Measurements from ENCODE around the gene CYP2D6. TPM values are rescaled to one million over a fixed set of nuclear protein-coding genes. Genes with fewer than 3 reads are reported as not detected.

The CYP2D6 gene
- total RNA-seq, 1 donor = not detected

DNA sequence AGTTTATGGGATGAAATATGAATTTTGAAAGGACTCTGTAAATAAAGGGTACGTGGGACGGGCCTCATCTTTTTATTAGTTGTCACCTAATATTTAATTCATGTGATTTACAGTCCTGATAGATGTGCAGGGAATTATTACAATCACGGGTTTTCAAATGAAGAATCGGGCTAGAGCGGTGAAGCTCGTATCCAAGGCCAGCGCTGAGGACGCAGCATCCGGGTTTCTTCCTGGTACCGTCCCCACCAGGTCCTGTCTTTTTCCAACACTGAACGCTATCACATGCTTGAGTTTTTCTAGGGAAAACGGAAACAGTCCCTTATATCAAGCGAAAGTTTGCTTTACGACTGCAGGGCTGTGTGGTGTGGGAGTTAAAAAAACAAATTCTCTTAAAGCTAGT is 50.3 kb downstream of the CYP2D6 start:
- DNase-seq (ENCODE audit: low read depth) = peak; percentile 60
- TF ChIP-seq, protein P1, sequence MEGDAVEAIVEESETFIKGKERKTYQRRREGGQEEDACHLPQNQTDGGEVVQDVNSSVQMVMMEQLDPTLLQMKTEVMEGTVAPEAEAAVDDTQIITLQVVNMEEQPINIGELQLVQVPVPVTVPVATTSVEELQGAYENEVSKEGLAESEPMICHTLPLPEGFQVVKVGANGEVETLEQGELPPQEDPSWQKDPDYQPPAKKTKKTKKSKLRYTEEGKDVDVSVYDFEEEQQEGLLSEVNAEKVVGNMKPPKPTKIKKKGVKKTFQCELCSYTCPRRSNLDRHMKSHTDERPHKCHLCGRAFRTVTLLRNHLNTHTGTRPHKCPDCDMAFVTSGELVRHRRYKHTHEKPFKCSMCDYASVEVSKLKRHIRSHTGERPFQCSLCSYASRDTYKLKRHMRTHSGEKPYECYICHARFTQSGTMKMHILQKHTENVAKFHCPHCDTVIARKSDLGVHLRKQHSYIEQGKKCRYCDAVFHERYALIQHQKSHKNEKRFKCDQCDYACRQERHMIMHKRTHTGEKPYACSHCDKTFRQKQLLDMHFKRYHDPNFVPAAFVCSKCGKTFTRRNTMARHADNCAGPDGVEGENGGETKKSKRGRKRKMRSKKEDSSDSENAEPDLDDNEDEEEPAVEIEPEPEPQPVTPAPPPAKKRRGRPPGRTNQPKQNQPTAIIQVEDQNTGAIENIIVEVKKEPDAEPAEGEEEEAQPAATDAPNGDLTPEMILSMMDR (IDR thresholded peaks at IDR 0.05; ENCODE audit: insufficient read depth, low read length) = no peak

DNA sequence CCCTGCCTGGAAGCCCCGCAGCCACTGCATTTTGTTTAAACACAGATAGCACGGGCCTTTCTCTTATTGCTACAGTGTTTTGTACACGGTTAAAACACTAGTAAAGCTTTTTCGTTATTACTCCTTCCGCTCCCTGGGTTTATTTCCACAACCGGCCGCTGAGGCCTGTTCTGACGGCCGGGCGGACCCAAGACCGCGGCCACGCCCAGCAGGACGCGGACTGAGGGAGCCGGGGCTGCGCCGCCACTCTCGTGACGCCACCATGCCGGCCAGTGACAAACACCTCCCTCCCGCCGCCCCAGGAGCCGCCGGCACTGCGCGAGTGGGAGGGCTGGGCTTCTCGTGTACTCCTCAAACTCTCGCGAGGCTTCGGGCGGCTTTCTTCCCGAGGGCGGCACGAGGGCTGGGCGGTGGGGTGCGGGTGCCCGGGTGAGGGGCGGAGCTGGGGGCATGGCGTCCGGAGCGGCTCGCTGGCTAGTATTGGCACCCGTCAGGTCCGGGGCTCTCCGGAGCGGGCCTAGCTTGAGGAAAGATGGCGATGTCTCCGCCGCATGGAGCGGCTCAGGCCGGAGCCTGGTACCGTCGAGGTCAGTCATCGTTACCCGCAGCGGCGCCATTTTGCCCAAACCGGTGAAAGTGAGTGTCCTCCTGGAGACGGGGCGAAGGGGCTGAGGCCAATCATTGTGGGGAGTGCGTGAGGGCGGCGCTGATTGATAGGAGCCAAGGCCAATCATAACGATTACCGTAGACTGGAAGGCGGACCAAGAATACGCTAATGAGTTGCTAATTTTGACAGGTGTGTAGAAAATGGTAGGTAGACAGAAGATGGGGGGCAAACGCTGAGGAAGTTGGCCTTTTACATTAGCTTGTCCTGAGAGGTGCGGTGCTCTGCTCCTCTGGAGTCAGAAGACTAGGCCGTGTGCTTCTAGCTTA is 51.0 kb downstream of the CYP2D6 start, which contains the start of gene SMDT1:
Gene SMDT1 (plus strand): TSS at position 382 of the 933 bp plus-strand sequence. CDS start 69 bp downstream, at position 451.
- DNase-seq (ENCODE audit: low read depth) = peak; percentile 99
- TF ChIP-seq, protein P1 (IDR thresholded peaks at IDR 0.05; ENCODE audit: insufficient read depth, low read length) = no peak
- H3K4me3 ChIP-seq (ENCODE audit: low read depth, low read length) = peak within 1 kb of the TSS; percentile 93

More for the DNA sequence above, 50.3 kb downstream of the CYP2D6 start:
- H3K4me3 ChIP-seq (ENCODE audit: low read depth, low read length) = peak overlapping the region; percentile 93

DNA sequence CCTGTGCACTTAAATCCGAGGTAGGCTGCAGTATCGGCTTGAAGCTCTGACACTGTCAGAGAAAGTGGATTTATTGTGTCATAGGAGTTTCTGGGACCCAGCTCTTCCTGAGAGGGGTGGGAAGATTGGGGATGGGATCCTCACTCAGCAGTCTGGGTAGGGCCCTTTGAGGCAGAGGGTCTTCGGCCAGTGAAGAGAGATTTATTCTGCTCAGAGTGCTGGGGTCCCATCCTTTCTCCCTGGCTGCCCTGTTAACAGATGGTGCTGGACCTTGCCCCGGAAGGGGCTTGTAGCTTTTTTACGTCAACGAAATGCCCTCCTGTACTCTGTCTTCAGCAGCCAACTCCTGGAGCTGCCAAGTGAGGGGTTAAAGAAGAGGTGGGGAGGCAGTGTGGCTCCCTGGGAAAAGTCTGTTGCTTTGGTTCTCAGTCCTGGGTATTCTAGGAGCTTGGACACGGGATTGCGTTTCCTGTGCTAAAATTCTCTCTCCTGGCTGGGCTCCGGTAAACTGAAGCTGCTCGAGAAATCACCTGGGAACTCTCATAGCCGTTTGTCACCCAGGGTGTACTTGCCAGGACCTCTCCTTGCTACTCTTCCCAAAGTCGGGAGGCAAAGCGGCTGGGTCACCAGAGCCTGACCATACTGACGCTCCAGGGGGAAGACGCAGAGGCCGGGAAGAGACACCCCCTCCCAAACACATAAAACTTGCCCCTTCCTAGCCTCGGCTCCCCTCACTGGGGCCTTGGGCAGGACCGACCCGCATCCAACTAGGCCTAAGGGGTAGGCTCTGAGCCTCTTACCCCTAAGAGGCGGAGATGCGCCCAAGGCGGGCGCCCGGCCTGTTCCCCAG is 51.9 kb downstream of the CYP2D6 start:
- TF ChIP-seq, protein P1 (IDR thresholded peaks at IDR 0.05; ENCODE audit: insufficient read depth, low read length) = no peak
- DNase-seq (ENCODE audit: low read depth) = peak; percentile 45
- peak overlapping the region; percentile 59 for H3K4me3 ChIP-seq (ENCODE audit: low read depth, low read length)

DNA sequence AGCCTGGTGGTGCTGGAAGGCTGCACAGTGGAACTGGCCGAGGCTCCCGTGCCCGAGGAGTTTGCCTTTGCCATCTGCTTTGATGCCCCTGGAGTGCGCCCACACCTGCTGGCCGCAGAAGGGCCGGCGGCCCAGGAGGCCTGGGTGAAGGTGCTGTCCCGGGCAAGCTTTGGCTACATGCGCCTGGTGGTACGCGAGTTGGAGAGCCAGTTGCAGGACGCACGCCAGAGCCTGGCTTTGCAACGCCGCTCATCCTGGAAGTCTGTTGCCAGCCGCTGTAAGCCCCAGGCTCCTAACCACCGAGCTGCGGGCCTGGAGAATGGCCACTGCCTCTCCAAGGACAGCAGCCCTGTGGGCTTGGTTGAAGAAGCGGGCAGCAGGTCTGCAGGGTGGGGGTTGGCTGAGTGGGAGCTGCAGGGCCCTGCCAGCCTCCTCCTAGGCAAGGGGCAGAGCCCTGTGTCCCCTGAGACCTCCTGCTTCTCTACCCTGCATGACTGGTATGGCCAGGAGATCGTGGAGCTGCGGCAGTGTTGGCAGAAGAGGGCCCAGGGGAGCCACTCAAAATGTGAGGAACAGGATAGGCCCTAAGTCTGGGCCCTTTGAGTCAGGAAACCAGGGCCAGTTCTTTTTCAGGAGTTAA is 53.0 kb downstream of the CYP2D6 start:
- H3K4me3 ChIP-seq (ENCODE audit: low read depth, low read length) = no peak overlapping the region
- TF ChIP-seq, protein P1 (IDR thresholded peaks at IDR 0.05; ENCODE audit: insufficient read depth, low read length) = no peak
- DNase-seq (ENCODE audit: low read depth) = no peak

DNA sequence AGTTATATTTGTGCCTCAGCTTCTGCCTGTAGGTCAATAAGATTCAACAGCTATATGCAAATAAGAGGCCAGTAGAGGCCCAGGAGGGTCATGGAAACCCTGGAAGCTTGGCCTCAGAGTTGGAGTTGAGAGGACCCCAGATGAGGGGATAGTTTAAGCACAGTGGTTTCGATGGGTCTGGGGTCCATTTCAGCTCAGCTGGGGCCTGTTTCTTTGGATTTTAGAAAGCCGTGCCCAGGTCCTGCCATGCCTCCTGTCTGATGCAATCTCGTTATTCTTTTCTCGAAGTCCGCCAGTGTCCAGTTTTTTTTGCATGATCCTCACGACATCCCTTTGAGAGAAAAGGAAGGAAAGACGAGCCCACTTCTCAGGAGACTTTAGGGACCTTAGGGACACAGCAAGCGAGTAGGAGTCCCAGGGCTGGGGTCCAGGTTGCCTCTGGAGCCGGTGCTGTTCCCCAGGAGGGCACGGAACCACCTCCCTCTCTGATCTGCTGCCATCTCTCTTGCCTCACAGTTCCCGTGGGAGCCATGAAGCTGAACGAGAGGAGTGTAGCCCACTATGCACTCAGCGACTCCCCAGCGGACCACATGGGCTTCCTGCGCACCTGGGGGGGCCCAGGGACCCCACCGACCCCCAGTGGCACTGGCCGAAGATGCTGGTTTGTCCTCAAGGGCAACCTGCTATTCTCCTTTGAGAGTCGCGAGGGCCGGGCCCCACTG is 53.7 kb downstream of the CYP2D6 start:
- H3K4me3 ChIP-seq (ENCODE audit: low read depth, low read length) = no peak overlapping the region
- TF ChIP-seq, protein P1 (IDR thresholded peaks at IDR 0.05; ENCODE audit: insufficient read depth, low read length) = no peak
- no peak for DNase-seq (ENCODE audit: low read depth)

Other genes starting within 250 kb of the CYP2D6 start
- not detected in 2 replicates for gene SHISA8, start 215.7 kb downstream of the CYP2D6 start, total RNA-seq (ENCODE audit: low replicate concordance)
- gene TNFRSF13C, start 204.0 kb downstream of the CYP2D6 start, total RNA-seq (ENCODE audit: low replicate concordance) = 0.08 and 0.18 TPM in 2 replicates
- 1.1 and 16.9 TPM in 2 replicates for gene CENPM, start 183.7 kb downstream of the CYP2D6 start, total RNA-seq (ENCODE audit: low replicate concordance)
- gene SEPTIN3, start 161.4 kb downstream of the CYP2D6 start, total RNA-seq (ENCODE audit: low replicate concordance) = 0.65 TPM in 1 of 2 replicates, not detected in the other
- 0.18 and 1.6 TPM in 2 replicates for gene WBP2NL, start 132.0 kb downstream of the CYP2D6 start, total RNA-seq (ENCODE audit: low replicate concordance)
- gene NAGA, start 60.0 kb downstream of the CYP2D6 start, total RNA-seq (ENCODE audit: low replicate concordance) = 14.8 and 39.5 TPM in 2 replicates
- gene PHETA2, start 56.6 kb downstream of the CYP2D6 start, total RNA-seq (ENCODE audit: low replicate concordance) = 18.1 and 29.8 TPM in 2 replicates
- 8.0 and 10.2 TPM in 2 replicates for gene SMDT1, start 51.1 kb downstream of the CYP2D6 start, total RNA-seq (ENCODE audit: low replicate concordance)
- 51.2 and 66.8 TPM in 2 replicates for gene NDUFA6, start 40.0 kb downstream of the CYP2D6 start, total RNA-seq (ENCODE audit: low replicate concordance)
- gene TCF20, start 139.8 kb upstream of the CYP2D6 start, total RNA-seq (ENCODE audit: low replicate concordance) = 15.1 and 27.4 TPM in 2 replicates

Data from fibroblast of the aortic adventitia (primary cell).